Left cardiac atrium (tissue), 4 donors: ENCODE data around the gene ADARB1. TPM values are rescaled to one million over a fixed set of nuclear protein-coding genes. Genes with fewer than 3 reads are reported as not detected.

Source experiments
- ATAC-seq, 2 donors: fragments of 200-7000 bp; cut with Tn5 transposase; one replicate each; pipeline ENCODE4 v1.9.1; 2020; ENCODE audit warnings: mild to moderate bottlenecking in 2 of 2, moderate library complexity in 2 of 2
- DNase-seq: peaks from one replicate; pipeline ENCODE4 v3.0.0-alpha.2; 2020
- intact Hi-C, 2 donors: fragments of 100-400 bp; cut with DNase I; formaldehyde crosslinking; loops; one replicate each; pipeline versions ENCODE4 v1.14.1 to v1.15.1; 2022 to 2023
- total RNA-seq, 2 donors: library from RNA; stranded (reverse); fragmentation: NEBNext Ultra II Directional; extraction: Animal tissue kit (Norgen Biotek cat#: 25700); gene quantifications; one replicate each; pipeline ENCODE4 v1.2.1, GENCODE V29; 2021
- donor health status: DM: no; HTN: yes; CAD: no.
- donor health status: DM: no; HTN: yes; CAD: no; lungs with severe emphysema.
- donor health status: DM: yes; HTN: yes; CAD: no.
- donor health status: Dilated cardiomyopathy.

ADARB1 gene
- total RNA-seq, 2 donors from 2014 or later = 20.6 to 21.7 TPM

GRCh38 chr21:45087022-45087823, 12.8 kb downstream of the ADARB1 start:
- ATAC-seq (no peak), DNase-seq (no peak)
- intact Hi-C loops = no loop called here

- no peak for ATAC-seq
- no peak for DNase-seq
- intact Hi-C loops = no loop called here
These were observed 13.7 kb downstream of the ADARB1 start for GRCh38 chr21:45088116-45088515.

GRCh38 chr21:45088729-45089128, 14.3 kb downstream of the ADARB1 start:
- intact Hi-C loops = no loop called here
- ATAC-seq = no peak
- DNase-seq = no peak

- intact Hi-C loops = no loop called here
- ATAC-seq (no peak), DNase-seq (no peak)
These were observed 15.6 kb downstream of the ADARB1 start for GRCh38 chr21:45089964-45090363.

GRCh38 chr21:45090966-45091365, 16.6 kb downstream of the ADARB1 start:
- intact Hi-C loops = no loop called here
- ATAC-seq = no peak

DNA sequence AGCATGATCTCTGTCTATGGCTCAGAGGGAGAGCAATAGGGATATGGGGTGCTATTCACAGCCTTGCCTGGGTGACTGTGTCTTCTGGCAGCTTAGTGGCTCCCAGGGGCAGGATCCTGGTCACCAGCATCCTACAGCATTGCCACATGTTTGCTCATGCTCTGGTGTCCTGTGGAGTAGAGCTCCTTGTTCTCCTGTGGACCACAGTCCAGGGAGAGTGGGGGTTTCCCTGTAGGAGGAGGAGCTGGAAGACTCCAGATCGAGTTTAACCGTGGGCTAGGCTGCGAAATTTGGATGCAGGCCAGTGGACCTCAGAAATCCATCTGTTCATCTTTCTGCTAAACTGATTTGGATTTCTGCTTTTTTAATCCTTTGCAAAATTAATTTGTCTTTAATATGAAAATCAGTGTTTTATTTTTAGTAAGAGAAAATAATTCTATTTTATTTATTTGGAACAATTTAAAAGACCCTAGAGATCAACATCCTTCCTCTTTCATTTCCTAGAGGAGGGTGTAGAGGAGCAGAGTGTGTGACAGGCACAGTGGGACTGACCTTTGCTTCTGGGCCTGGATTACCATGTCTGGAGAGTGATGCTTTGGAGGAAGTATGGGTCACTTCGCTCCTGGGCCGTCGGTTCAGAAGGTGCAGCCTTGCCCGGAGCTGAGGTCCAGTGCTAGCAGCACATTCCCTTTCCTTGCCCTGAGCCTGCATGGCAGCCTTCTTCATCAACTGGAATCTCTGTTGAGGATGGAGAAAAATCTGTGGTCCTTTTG, 17.4 kb downstream of the ADARB1 start:
- intact Hi-C loops = no loop called here

More at GRCh38 chr21:45090966-45091365, 16.6 kb downstream of the ADARB1 start:
- DNase-seq = no peak

GRCh38 chr21:45093035-45093532, 18.7 kb downstream of the ADARB1 start:
- ATAC-seq = peak; percentile 45 to 60
- DNase-seq = peak; percentile 57

More for the DNA sequence above, 17.4 kb downstream of the ADARB1 start:
- DNase-seq (no peak), ATAC-seq (peak in 1 of 2 donors; percentile 33)

DNA sequence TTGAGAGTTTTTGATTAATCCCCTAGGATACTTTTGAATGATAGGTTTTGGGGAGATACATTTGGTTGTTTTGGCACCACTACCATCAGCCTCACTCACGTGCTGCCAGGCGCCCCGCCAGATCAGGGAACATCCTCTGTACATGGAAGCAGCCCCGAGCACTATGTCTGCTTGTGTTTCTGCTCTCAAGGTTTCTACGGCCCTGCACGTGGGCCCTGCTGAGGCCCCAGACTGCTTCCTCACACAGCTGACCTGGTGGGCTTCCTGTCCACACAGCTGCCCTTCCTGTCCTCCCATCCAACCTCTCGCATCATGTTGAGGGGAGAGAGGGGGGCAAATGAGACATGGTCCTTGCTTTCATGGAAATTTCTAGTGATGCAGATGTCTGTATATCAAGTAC, 20.0 kb downstream of the ADARB1 start:
- peak; percentile 23 to 33 for ATAC-seq
- intact Hi-C loops = no loop called here
- no peak for DNase-seq

More at GRCh38 chr21:45093035-45093532, 18.7 kb downstream of the ADARB1 start:
- intact Hi-C loops = no loop called here

DNA sequence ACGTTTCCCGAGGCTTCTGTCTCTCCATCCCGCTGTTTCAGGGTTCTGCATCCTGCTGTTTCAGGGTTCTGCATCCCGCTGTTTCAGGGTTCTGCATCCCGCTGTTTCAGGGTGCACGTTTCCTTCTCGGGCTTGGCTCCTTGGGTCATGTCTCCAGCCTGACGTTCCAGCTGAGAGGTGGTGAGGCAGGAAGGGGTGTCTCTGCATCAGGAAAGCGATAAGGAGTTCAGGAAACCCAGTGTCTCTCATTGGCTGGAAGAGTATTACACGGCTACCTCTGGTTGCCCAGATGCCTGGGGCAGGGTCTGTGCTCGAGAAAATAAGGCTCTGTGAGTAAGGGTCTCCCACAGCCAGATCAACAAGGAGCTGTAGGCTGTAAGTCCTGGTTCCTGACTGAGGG, 21.1 kb downstream of the ADARB1 start:
- intact Hi-C loops = no loop called here
- no peak for DNase-seq
- no peak for ATAC-seq

- ATAC-seq (no peak), DNase-seq (no peak)
- intact Hi-C loops = no loop called here
These were observed 21.8 kb downstream of the ADARB1 start for GRCh38 chr21:45096217-45096616.

- intact Hi-C loops = no loop called here
These were observed 23.5 kb downstream of the ADARB1 start for GRCh38 chr21:45097827-45098387.

DNA sequence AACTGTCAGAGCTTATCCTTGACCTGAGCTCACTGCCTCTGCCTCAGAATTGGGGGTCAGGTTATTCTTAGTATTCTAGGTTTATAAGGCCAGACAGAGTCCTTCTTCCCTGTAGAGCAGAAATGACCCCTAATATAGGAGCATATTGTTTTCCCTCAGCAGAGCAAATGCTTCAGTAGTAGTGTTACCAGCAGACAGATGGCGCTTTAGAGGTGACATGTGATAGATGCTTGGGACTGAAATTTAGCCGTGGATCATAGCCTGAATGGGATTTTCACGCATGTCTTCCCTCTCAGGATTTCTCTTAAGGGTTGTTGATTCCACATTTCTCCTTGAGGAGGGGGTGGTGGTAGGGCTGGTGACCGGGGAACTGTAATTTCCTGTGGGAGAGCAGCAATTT, 24.5 kb downstream of the ADARB1 start:
- intact Hi-C loops = no loop called here
- DNase-seq (no peak), ATAC-seq (no peak)

More at GRCh38 chr21:45097827-45098387, 23.5 kb downstream of the ADARB1 start:
- no peak for DNase-seq
- ATAC-seq = no peak

GRCh38 chr21:45099571-45099970, 25.2 kb downstream of the ADARB1 start:
- DNase-seq (no peak), ATAC-seq (no peak)
- intact Hi-C loops = no loop called here

DNA sequence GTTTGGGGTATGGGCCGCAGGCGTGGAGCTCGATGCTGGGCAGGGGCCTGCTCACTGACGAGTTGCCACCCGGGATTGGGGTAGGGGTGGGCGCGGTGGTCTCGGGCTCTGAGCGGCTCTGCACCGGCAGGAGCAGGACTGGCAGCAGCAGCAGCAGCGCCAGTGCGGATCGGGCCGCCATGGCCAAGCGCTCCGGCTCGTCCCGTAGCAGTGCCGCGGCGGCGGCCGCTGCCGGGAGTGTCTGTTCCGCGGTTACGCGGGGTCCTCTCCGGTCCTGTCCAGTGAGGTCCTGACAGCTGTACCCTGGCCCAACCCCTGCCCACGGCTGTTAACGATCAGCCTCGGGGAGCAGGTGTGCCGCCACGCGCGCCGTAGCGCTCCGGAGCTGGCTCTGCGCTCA, 26.5 kb downstream of the ADARB1 start:
- no peak for ATAC-seq
- DNase-seq = no peak
- intact Hi-C loops = no loop called here

DNA sequence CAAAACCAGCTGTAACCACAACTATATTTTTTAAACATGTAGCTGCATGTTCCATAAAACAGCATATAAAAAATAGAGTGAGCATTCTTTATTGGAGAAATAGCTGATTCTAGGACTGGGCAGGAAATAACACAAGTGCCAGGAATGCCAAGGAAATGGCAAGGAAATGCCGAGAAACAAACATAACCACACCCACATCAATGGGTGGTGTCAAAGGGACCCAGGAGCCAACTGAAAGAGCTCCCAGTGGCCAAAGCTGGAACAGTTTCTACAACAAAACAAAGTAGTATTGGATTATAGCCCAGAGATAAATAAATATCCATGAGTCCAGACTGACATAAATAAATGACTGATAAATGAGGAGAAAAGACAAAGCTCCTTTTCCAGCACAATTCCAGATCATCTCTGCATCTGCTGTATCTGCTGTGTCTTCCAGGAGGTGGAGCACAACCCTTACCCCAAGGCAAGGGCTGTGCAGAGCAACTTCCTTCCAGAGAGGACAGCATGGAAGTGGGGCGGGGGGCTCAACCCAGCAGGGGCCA, 28.1 kb downstream of the ADARB1 start:
- DNase-seq (no peak), ATAC-seq (peak; percentile 32 to 40)
- intact Hi-C loops = no loop called here

DNA sequence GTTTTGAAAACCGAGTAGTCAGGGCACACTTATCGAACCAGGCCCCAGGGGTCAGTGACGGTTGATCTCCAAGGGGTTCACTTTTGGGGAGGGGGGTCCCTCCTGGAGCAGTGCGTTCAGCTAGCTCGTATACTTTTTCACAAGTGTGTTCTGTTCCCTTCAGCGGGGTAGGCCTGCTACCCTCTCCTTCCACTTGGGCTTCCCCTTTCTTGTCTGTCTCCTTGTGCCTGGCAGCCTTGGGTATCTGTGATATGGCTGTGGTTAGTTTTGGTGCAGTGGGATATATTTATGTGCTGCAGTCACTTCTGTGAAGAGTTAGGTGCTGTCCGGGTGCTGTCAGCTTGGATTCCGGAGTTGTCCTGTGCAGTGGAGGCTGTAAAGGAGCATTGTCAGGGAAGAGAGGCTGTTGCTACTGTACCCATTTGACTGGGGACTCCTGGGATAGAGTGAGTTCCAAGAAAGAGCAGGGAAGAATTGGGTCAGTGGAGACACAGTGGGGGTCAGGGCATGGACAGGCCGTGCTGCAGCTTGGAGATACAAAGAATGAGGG, 29.7 kb downstream of the ADARB1 start:
- intact Hi-C loops = no loop called here
- DNase-seq = no peak
- no peak for ATAC-seq

DNA sequence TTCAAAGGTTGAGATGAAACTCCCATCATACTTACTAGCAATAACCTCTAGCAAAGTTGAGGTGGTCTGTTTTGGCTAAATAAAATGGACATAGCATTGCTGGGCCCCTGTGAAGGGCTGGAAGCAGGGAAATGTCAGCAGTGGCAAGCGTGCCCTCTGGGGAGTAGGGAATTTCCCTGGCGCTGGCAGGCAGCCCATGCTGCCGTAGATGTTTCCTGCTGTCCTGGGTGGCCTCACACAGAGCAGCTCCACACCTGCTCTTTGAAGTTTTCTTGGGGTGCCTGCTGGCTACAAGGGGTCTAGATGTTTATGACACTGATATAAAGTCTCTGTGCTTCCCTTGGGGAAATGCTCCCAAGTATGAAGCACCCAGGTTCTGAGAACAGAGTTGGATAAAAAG, 30.2 kb downstream of the ADARB1 start:
- intact Hi-C loops = no loop called here
- DNase-seq = no peak
- ATAC-seq = peak; percentile 67 to 71

GRCh38 chr21:45105906-45106485, 31.6 kb downstream of the ADARB1 start:
- DNase-seq (no peak), ATAC-seq (no peak)
- intact Hi-C loops = no loop called here
